Hematopoietic multipotent progenitor cell treated with erythropoietin and hydrocortisone succinate and interleukin-3 and kit ligand, for 6 days (in vitro differentiated cells): ENCODE data around the gene RAB11FIP4.

Experiments used
- DNase-seq: peaks from one replicate; pipeline ENCODE4 v3.0.0-alpha.2; 2015

RAB11FIP4 gene

GRCh38 chr17:31579265-31579664 is 187.8 kb downstream of the RAB11FIP4 start:
- no peak for DNase-seq

GRCh38 chr17:31580316-31580705 is 188.8 kb downstream of the RAB11FIP4 start:
- DNase-seq, result no peak

- peak; percentile 26 for DNase-seq
These were observed 189.4 kb downstream of the RAB11FIP4 start for GRCh38 chr17:31580706-31581490.

GRCh38 chr17:31581491-31581890 is 190.0 kb downstream of the RAB11FIP4 start:
- no peak for DNase-seq

- no peak for DNase-seq
These were observed 190.9 kb downstream of the RAB11FIP4 start for GRCh38 chr17:31582151-31582907.

GRCh38 chr17:31583772-31584356 is 192.4 kb downstream of the RAB11FIP4 start:
- DNase-seq, result no peak

- DNase-seq, result peak; percentile 24
These were observed 193.2 kb downstream of the RAB11FIP4 start for GRCh38 chr17:31584438-31585279.

- no peak for DNase-seq
These were observed 193.8 kb downstream of the RAB11FIP4 start for GRCh38 chr17:31585280-31585630.

- no peak for DNase-seq
These were observed 195.5 kb downstream of the RAB11FIP4 start for GRCh38 chr17:31586946-31587345.

GRCh38 chr17:31587462-31587861 is 196.0 kb downstream of the RAB11FIP4 start:
- no peak for DNase-seq
